NB4 (cell line): ENCODE measurements around the gene FLT1.
A peak's percentile ranks its signal among the peaks of the same experiment; 100 is the strongest.

ENCODE experiments used
- DNase-seq: peaks from one replicate; pipeline ENCODE4 v3.0.0; 2010; ENCODE audit warnings: low read depth
- H3K4me3 ChIP-seq: one replicate; pipeline ENCODE4 v1.5.1; 2011; ENCODE audit warnings: mild to moderate bottlenecking, low read depth, low read length, moderate library complexity
- CTCF ChIP-seq: IDR thresholded peaks from one replicate; pipeline ENCODE4 v1.5.1; 2012; ENCODE audit warnings: low read depth, low read length
- MAX ChIP-seq: IDR thresholded peaks from 2 replicates; pipeline ENCODE4 v1.6.1; 2011; ENCODE audit warnings: low read depth, low read length
- MYC ChIP-seq: IDR thresholded peaks from 2 replicates; pipeline ENCODE4 v1.6.1; 2011; ENCODE audit warnings: low read depth, low read length
- POLR2A ChIP-seq: IDR thresholded peaks from 2 replicates; pipeline ENCODE4 v1.6.1; 2011; ENCODE audit warnings: mild to moderate bottlenecking; ENCODE audit not compliant: insufficient read length; ENCODE audit errors: extremely low read depth

FLT1 gene

GRCh38 chr13:28522871-28523270, 27.9 kb upstream of the FLT1 start:
- TF ChIP-seq CTCF (no peak), MYC (no peak), MAX (no peak), POLR2A (no peak)
- no peak for DNase-seq
- no peak overlapping the region for H3K4me3 ChIP-seq

GRCh38 chr13:28513745-28514144, 18.8 kb upstream of the FLT1 start:
- DNase-seq: no peak
- TF ChIP-seq MYC: no peak
- TF ChIP-seq MAX: no peak
- no peak for TF ChIP-seq CTCF
- no peak for TF ChIP-seq POLR2A
- no peak overlapping the region for H3K4me3 ChIP-seq

- no peak overlapping the region for H3K4me3 ChIP-seq
- no peak for DNase-seq
- no peak for TF ChIP-seq CTCF
- no peak for TF ChIP-seq MYC
- TF ChIP-seq POLR2A: no peak
- no peak for TF ChIP-seq MAX
These were observed 15.6 kb upstream of the FLT1 start for GRCh38 chr13:28510542-28510941.

- H3K4me3 ChIP-seq: no peak overlapping the region
- no peak for TF ChIP-seq MAX
- DNase-seq: no peak
These were observed 15.1 kb upstream of the FLT1 start for GRCh38 chr13:28510066-28510465.

GRCh38 chr13:28505543-28506135, 10.7 kb upstream of the FLT1 start:
- H3K4me3 ChIP-seq: no peak overlapping the region
- TF ChIP-seq MAX (peak; percentile 51), POLR2A (no peak), MYC (peak; percentile 59; the same call in 1 of the 2 replicates), CTCF (no peak)

GRCh38 chr13:28503182-28503967, 8.4 kb upstream of the FLT1 start:
- TF ChIP-seq MYC (no peak), CTCF (no peak), MAX (no peak), POLR2A (no peak)

More at GRCh38 chr13:28505543-28506135, 10.7 kb upstream of the FLT1 start:
- peak; percentile 72 for DNase-seq

More at GRCh38 chr13:28503182-28503967, 8.4 kb upstream of the FLT1 start:
- DNase-seq: no peak
- no peak overlapping the region for H3K4me3 ChIP-seq
